EH (cell line): ENCODE results near the gene PGPEP1.
"Not testable (repeated sequence)": the region's sequence is repeated elsewhere in the genome, so short reads cannot be mapped to it uniquely, and the experiment has no call there.

ENCODE experiments used
- DNase-seq: peaks from one replicate; pipeline ENCODE4 v3.0.0-alpha.2; 2015; ENCODE audit warnings: low read depth

The PGPEP1 gene

GRCh38 chr19:18332917-18333530, 7.4 kb upstream of the PGPEP1 start:
- DNase-seq, result no peak

DNA sequence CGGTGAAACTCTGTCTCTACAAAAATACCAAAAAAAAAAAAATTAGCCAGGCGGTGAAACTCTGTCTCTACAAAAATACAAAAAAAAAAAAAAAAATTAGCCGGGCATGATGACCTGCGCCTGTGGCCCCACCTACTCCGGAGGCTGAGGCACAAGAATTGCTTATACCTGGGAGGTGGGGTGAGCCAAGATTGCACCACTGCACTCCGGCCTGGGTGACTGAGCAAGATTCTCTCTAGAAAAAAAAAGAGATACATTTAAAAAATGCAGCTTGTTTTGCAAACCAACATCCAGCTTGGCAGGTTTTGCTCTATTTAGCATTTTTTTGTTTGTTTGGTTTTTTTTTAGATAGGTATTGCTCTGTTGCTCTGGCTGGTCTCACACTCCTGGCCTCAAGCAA, 6.7 kb upstream of the PGPEP1 start:
- no peak for DNase-seq

- no peak for DNase-seq
These were observed 4.3 kb upstream of the PGPEP1 start for GRCh38 chr19:18336121-18336520.

- no peak for DNase-seq
These were observed 1.9 kb upstream of the PGPEP1 start for GRCh38 chr19:18338541-18338940.

GRCh38 chr19:18339723-18340122, 675 bp upstream of the PGPEP1 start:
- peak; percentile 50 for DNase-seq

- peak; percentile 71 for DNase-seq
These were observed 831 bp downstream of the PGPEP1 start for GRCh38 chr19:18340990-18341868.

- DNase-seq, result no peak
These were observed 1.8 kb downstream of the PGPEP1 start for GRCh38 chr19:18342090-18342632.

- DNase-seq, result no peak
These were observed 4.2 kb downstream of the PGPEP1 start for GRCh38 chr19:18344582-18344950.

GRCh38 chr19:18345296-18345695, 4.9 kb downstream of the PGPEP1 start:
- no peak for DNase-seq

DNA sequence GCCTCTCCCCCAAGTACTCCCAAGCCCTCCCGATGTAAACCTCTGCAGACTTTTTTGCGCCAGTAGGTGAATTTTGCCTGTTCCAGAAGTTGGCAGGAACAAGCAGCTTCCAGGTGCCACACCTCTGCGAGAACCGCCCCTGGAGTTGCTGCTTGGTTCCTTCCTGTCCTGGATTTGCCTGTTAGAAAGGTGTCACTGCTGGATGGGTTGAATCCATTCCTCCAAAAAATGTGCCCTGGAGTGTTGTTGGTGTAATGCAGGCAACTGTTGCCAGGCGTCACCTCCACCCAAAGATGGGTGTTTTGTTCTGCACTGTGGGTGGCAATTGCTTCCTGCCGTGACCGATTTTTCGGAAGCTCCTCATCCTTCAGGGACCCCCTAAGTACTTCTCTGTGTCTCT, 5.7 kb downstream of the PGPEP1 start:
- no peak for DNase-seq

DNA sequence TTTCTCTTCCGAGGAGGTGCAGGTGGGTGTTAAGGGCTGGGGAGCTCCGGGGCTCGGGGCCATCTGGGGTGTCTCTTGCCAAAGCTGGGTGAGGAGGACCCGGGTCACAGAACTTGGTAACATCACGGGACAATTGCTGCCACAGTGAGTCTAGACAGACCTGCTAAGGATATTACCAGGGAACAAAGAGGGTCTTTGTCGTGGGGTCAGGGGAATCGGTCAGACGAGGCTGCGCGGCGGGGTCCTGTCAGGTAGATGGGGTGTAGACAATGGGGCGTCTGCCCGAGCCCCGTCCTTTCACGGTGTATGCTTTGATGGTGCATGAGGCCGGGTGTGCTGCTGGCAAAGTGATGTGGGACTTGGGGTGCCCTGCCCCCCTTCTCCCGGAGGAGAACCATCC, 7.8 kb downstream of the PGPEP1 start:
- no peak for DNase-seq

DNA sequence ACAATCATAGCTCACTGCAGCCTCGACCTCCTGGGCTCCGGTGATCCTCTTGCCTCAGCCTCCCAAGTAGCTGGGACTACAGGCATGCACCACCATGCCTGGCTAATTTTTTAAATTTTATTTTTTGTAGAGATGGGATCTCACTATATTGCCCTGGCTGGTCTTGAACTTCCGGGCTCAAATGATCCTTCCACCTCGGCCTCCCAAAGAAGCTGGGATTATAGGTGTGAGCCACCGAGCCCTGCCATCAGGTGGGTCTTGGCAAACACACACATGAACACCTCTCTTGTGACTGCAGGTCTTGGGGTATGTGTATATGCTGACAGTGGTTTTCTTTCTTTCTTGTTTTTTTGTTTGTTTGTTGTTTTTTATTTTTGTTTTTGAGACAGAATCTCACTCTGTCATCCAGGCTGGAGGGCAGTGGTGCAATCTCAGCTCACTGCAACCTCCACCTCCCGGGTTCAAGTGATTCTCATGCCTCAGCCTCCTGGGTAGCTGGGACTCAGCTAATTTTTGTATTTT, 8.5 kb downstream of the PGPEP1 start:
- DNase-seq, result not testable (repeated sequence)

DNA sequence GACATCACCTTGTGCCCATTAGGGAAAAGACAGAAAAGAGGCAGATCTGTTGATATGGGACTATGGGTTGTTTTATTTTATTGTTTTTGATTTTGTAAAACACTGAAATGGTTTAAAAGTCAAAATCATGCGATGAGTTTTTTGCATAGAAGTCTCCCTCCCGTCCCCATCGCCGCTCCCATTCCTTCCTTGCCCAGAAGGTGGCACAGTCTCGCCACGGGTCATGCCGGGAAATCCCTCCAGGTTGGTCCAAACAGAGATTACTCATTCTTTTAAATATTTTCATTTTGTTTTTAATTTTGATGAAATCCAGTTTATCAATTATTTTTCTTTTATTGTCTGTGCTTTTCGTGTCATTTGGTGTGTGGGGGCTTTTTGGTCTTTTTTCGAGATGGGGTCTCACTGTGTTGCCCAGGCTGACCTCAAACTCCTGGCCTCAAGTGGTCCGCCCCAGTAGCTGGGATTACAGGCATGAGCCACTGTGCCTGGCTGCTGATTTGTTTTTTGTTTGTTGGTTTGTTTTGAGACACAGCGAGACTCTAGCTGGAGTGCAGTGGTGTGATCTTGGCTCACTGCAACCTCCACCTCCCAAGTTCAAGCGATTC, 9.2 kb downstream of the PGPEP1 start:
- peak; percentile 66 for DNase-seq

DNA sequence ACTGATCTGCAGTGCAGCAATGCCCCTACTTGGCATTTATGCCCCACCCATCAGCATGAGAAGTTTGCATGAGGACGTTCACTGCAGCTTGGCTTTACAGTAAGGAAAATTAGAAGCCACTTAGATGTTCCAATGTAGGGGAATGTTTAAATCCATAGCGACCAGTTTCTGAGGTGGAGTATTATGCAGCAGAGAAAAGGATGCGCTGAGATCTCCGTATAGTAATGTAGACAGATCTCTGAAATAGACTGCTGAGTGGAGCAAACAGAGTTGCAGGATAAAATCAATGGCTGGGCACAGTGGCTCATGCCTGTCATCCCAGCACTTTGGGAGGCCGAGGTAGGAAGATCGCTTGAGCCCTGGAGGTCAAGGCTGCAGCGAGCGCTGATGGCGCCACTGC, 10.1 kb downstream of the PGPEP1 start:
- no peak for DNase-seq

GRCh38 chr19:18351544-18351943, 11.1 kb downstream of the PGPEP1 start:
- no peak for DNase-seq

- DNase-seq, result no peak
These were observed 13.1 kb downstream of the PGPEP1 start for GRCh38 chr19:18353378-18354005.

DNA sequence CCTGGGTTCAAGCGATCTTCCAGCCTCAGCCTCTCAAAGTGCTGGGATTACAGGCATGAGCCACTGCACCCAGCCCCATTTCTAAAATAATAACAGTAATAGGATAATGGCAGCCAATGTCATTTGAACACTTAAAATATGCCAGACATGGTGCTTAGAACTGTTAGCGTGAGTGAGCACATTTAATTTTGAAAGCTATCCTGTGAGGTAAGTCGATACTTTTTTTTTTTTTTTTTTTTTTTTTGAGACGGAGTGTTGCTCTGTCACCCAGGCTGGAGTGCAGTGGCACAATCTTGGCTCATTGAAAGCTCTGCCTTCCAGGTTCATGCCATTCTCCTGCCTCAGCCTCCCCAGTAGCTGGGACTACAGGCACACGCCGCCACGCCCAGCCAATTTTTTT, 14.3 kb downstream of the PGPEP1 start:
- not testable (repeated sequence) for DNase-seq

- DNase-seq, result no peak
These were observed 16.6 kb downstream of the PGPEP1 start for GRCh38 chr19:18357041-18357440.

DNA sequence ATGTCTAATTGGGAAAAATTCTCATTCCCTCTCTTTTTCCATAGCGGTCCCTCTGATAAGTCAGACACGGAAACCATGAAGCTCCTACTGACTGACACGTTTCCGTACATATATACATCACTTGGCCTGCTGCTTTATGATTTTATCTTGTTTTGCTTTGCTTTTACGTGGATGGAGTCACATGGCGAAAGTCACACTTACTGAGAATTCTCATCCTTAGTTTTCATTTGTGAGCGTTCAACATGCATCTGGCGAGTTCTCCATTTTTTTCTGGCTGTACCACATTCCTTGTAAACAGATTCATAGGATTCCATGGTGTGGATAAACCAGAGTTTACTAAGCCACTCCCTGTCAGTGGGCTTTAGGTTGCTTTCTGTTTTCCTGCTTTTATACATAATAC, 21.2 kb downstream of the PGPEP1 start:
- peak; percentile 49 for DNase-seq

- DNase-seq, result no peak
These were observed 22.6 kb downstream of the PGPEP1 start for GRCh38 chr19:18362934-18363542.

DNA sequence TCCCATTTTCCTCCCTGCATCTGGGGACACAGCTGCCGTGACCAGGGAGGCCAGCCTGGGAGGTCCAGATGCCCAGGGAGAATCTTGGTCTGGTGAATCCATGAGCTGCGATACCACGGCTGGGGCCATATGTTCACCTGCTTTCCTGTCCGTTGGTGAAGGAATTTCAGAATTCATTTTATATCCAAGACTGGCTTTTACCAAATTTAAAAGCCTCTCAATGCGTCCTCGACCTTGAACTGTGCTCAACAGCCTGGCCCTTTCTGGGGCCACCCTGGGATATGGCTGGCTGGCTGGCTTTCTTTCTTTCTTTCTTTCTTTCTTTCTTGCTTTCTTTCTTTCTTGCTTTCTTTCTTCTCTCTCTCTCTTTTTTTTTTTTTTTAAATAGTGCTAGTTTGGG, 23.4 kb downstream of the PGPEP1 start:
- DNase-seq, result no peak
